Kidney (tissue), 14 donors: ENCODE measurements around the gene ACBD5. TPM values are rescaled to one million over a fixed set of nuclear protein-coding genes. Genes with fewer than 3 reads are reported as not detected.

Experiments used
- DNase-seq, 5 donors: peaks; one replicate each; pipeline ENCODE4 v3.0.0-alpha.2; 2013 to 2020
- FAIRE-seq: peaks from 2 replicates; lab custom pipeline; 2012; peaks lifted over from hg19 to GRCh38; lab: Jason Lieb, UNC
- H3K27ac ChIP-seq, 2 donors: one replicate each; pipeline ENCODE4 v1.7.0; 2013; ENCODE audit warnings: low read depth in 2 of 2, low read length in 2 of 2, inconsistent platforms in 1 of 2
- H3K27me3 ChIP-seq: one replicate; pipeline ENCODE4 v1.7.1; 2013; ENCODE audit warnings: low read length, inconsistent platforms; ENCODE audit not compliant: control insufficient read depth, insufficient read depth
- H3K36me3 ChIP-seq, 3 donors: one replicate each; pipeline versions ENCODE4 v1.7.0 to v1.7.1; 2013; ENCODE audit warnings: low read length in 3 of 3, control low read depth in 1 of 3, inconsistent platforms in 1 of 3; ENCODE audit not compliant: insufficient read depth in 3 of 3, control insufficient read depth in 2 of 3
- H3K4me1 ChIP-seq, 3 donors: one replicate each; pipeline versions ENCODE4 v1.7.0 to v1.7.1; 2013; ENCODE audit warnings: low read length in 3 of 3, inconsistent platforms in 1 of 3, low read depth in 1 of 3; ENCODE audit not compliant: control insufficient read depth in 2 of 3, insufficient read depth in 2 of 3
- H3K4me3 ChIP-seq, 3 donors: one replicate each; pipeline versions ENCODE4 v1.7.0 to v1.8.1; 2013; ENCODE audit warnings: low read length in 3 of 3, control low read depth in 1 of 3, inconsistent platforms in 1 of 3
- H3K9ac ChIP-seq, 3 donors: one replicate each; pipeline versions ENCODE4 v1.7.0 to v1.7.1; 2013; ENCODE audit warnings: low read length in 3 of 3, control low read depth in 1 of 3, inconsistent platforms in 1 of 3
- H3K9me3 ChIP-seq, 3 donors: one replicate each; pipeline versions ENCODE4 v1.7.0 to v1.7.1; 2013; ENCODE audit warnings: low read length in 3 of 3, control low read depth in 1 of 3, inconsistent platforms in 1 of 3; ENCODE audit not compliant: control insufficient read depth in 2 of 3, insufficient read depth in 1 of 3
- CTCF ChIP-seq: IDR thresholded peaks from 3 replicates; pipeline ENCODE4 v1.5.1; 2012; ENCODE audit warnings: mild to moderate bottlenecking, moderate library complexity, borderline replicate concordance; ENCODE audit not compliant: insufficient read depth; ENCODE audit errors: extremely low read depth
- intact Hi-C: fragments of 100-400 bp; cut with DNase I; formaldehyde crosslinking; loops from one replicate; pipeline ENCODE4 v1.11.1; 2022
- polyA plus RNA-seq: library from polyadenylated mRNA; stranded (reverse); fragments of 350-450 nt; fragmentation: Illumina TruSeq; extraction: RNeasy Lipid Tissue Mini Kit (QIAGEN cat#74804); gene quantifications from one replicate; pipeline ENCODE4 v1.2.3, GENCODE V29; 2014; ENCODE audit warnings: low read depth, low replicate concordance; ENCODE audit not compliant: insufficient read depth
- total RNA-seq: library from RNA; stranded (reverse); fragmentation: NEBNext Ultra II Directional; extraction: Animal tissue kit (Norgen Biotek cat#: 25700); gene quantifications from one replicate; pipeline ENCODE4 v1.2.1, GENCODE V29; 2021
- donor health status: control.
- donor health status: control.
- donor health status: control.
- donor health status: control.
- donor health status: control.
- donor health status: DM: yes; HTN: yes; CAD: no.
- donor health status: Normal renal cell carcinoma (clear cell type).

ACBD5 gene
- total and polyA plus RNA-seq, 2 donors from 2014 or later: 22.5 to 32.6 TPM

- H3K27ac ChIP-seq: no peak overlapping the region
- FAIRE-seq: no peak
Measured at GRCh38 chr10:27244976-27245375, 4.4 kb upstream of the ACBD5 start.

GRCh38 chr10:27242951-27243551 lies 2.5 kb upstream of the ACBD5 start:
- intact Hi-C loops: no loop called here

More at GRCh38 chr10:27244976-27245375, 4.4 kb upstream of the ACBD5 start:
- intact Hi-C loops: no loop called here
- Histone ChIP-seq H3K27me3 (no peaks in the 10 kb centered on the region), H3K9ac (no peak overlapping the region), H3K9me3 (no peaks in the 10 kb centered on the region), H3K4me3 (no peak overlapping the region), H3K36me3 (no peaks in the 10 kb centered on the region), H3K4me1 (peaks cover 0 to 6% (median 6%) of the 10 kb centered on the region in 3 donors)
- DNase-seq: no peak
- TF ChIP-seq CTCF: no peak

GRCh38 chr10:27242473-27242950 lies 1.9 kb upstream of the ACBD5 start:
- Histone ChIP-seq H3K9ac (peak overlapping the region; percentile 38 to 98 (median 93)), H3K4me1 (peaks cover 0 to 6% (median 6%) of the 10 kb centered on the region in 3 donors), H3K27me3 (no peaks in the 10 kb centered on the region), H3K36me3 (no peaks in the 10 kb centered on the region), H3K9me3 (no peaks in the 10 kb centered on the region), H3K4me3 (peak overlapping the region; percentile 85 to 94 (median 91)), H3K27ac (peak overlapping the region; percentile 98 to 99)
- TF ChIP-seq CTCF: no peak
- FAIRE-seq (no peak), DNase-seq (no peak)
- intact Hi-C loops: no loop called here

More at GRCh38 chr10:27242951-27243551, 2.5 kb upstream of the ACBD5 start:
- H3K9ac ChIP-seq: peak overlapping the region; percentile 52 to 98 (median 93)
- peak overlapping the region; percentile 98 to 99 for H3K27ac ChIP-seq
- H3K36me3 ChIP-seq: no peaks in the 10 kb centered on the region
- FAIRE-seq (no peak), DNase-seq (peak in 4 of 5 donors; percentile 80 to 92 (median 89))
- no peaks in the 10 kb centered on the region for H3K9me3 ChIP-seq
- peak overlapping the region; percentile 85 to 94 (median 91) for H3K4me3 ChIP-seq
- H3K4me1 ChIP-seq: peaks cover 0 to 6% (median 6%) of the 10 kb centered on the region in 3 donors
- H3K27me3 ChIP-seq: no peaks in the 10 kb centered on the region
- no peak for TF ChIP-seq CTCF
